HepG2 (cell line): ENCODE data around the gene ABCA2. TPM values are rescaled to one million over a fixed set of nuclear protein-coding genes. Genes with fewer than 3 reads are reported as not detected.

Source experiments
- ATF7 ChIP-seq, 2 experiments: fragments of 450-650 bp in 1 of 2; sonication (generic) in 1 of 2; formaldehyde crosslinking in 1 of 2; IDR thresholded peaks; 2 replicates each; pipeline versions ENCODE4 v1.4.0 to v1.6.1; 2016 to 2020; ENCODE audit warnings: antibody characterized with exemption in 1 of 2, mild to moderate bottlenecking in 1 of 2, missing genetic modification reagents in 1 of 2
- FOXP4 ChIP-seq: sonication (generic); formaldehyde crosslinking; IDR thresholded peaks from 2 replicates; pipeline ENCODE4 v1.4.0; 2020; ENCODE audit warnings: missing genetic modification reagents
- HES4 ChIP-seq: sonication (generic); formaldehyde crosslinking; IDR thresholded peaks from 2 replicates; pipeline ENCODE4 v1.9.0; 2021; ENCODE audit warnings: mild to moderate bottlenecking, missing genetic modification reagents, borderline replicate concordance
- MEF2D ChIP-seq: sonication (generic); formaldehyde crosslinking; IDR thresholded peaks from 2 replicates; pipeline ENCODE4 v1.5.1; 2020; ENCODE audit warnings: mild to moderate bottlenecking, missing genetic modification reagents
- MXD4 ChIP-seq: IDR thresholded peaks from 2 replicates; pipeline ENCODE4 v1.6.1; 2016; ENCODE audit warnings: mild to moderate bottlenecking, missing biosample characterization, missing genetic modification reagents
- NFRKB ChIP-seq: fragments of 450-650 bp; IDR thresholded peaks from 2 replicates; pipeline ENCODE4 v1.6.1; 2017
- PPARG ChIP-seq: conservative IDR thresholded peaks from 2 replicates; pipeline ENCODE4 v1.6.1; 2016; ENCODE audit warnings: missing biosample characterization, missing genetic modification reagents
- PRDM4 ChIP-seq: sonication (generic); formaldehyde crosslinking; IDR thresholded peaks from 2 replicates; pipeline ENCODE4 v1.9.0; 2021; ENCODE audit warnings: missing genetic modification reagents, borderline replicate concordance
- STAT6 ChIP-seq: sonication (generic); formaldehyde crosslinking; IDR thresholded peaks from 2 replicates; pipeline ENCODE4 v1.4.0; 2020; ENCODE audit warnings: missing genetic modification reagents, mild to moderate bottlenecking, borderline replicate concordance
- SUZ12 ChIP-seq: fragments of 150-350 bp; IDR thresholded peaks from 2 replicates; pipeline ENCODE4 v1.6.1; 2014; ENCODE audit warnings: low read depth, low read length
- TBX3 ChIP-seq: fragments of 450-650 bp; IDR thresholded peaks from 2 replicates; pipeline ENCODE4 v1.6.1; 2017; ENCODE audit warnings: antibody characterized with exemption, mild to moderate bottlenecking, inconsistent platforms, borderline replicate concordance
- TFAP4 ChIP-seq: sonication (generic); IDR thresholded peaks from 2 replicates; pipeline ENCODE4 v1.6.1; 2016; ENCODE audit warnings: low read depth, borderline replicate concordance
- ZIK1 ChIP-seq: sonication (generic); formaldehyde crosslinking; IDR thresholded peaks from 2 replicates; pipeline ENCODE4 v1.5.0; 2020; ENCODE audit warnings: mild to moderate bottlenecking, low read depth, missing genetic modification reagents, borderline replicate concordance
- ZMYM4 ChIP-seq: sonication (generic); formaldehyde crosslinking; IDR thresholded peaks from 2 replicates; pipeline ENCODE4 v1.8.1; 2023; ENCODE audit warnings: mild to moderate bottlenecking, missing genetic modification reagents
- ZNF260 ChIP-seq: sonication (generic); formaldehyde crosslinking; IDR thresholded peaks from 2 replicates; pipeline ENCODE4 v1.4.0; 2020; ENCODE audit warnings: missing genetic modification reagents, low read depth, mild to moderate bottlenecking, borderline replicate concordance
- ZNF33B ChIP-seq: sonication (generic); formaldehyde crosslinking; IDR thresholded peaks from 2 replicates; pipeline ENCODE4 v1.5.1; 2020; ENCODE audit warnings: mild to moderate bottlenecking, missing genetic modification reagents
- ZNF562 ChIP-seq: sonication (generic); formaldehyde crosslinking; IDR thresholded peaks from 2 replicates; pipeline ENCODE4 v1.8.0; 2022; ENCODE audit warnings: missing genetic modification reagents, borderline replicate concordance
- ZNF776 ChIP-seq: sonication (generic); formaldehyde crosslinking; IDR thresholded peaks from 2 replicates; pipeline ENCODE4 v1.4.0; 2020; ENCODE audit warnings: mild to moderate bottlenecking, missing genetic modification reagents
- ZNF83 ChIP-seq: sonication (generic); formaldehyde crosslinking; IDR thresholded peaks from 2 replicates; pipeline ENCODE4 v1.4.0; 2020; ENCODE audit warnings: missing genetic modification reagents, mild to moderate bottlenecking, borderline replicate concordance
- polyA plus RNA-seq, 8 experiments: library from polyadenylated mRNA; depleted of rRNA in 3 of 8; stranded (reverse) in 7 of 8; unstranded in 1 of 8; fragments of >200 nt; fragmentation: Illumina TruSeq in 4 of 8; extraction: Trizol in 4 of 8; gene quantifications; 2 replicates each; pipeline versions ENCODE4 v1.2.1 to v1.2.3, GENCODE V29; 2011 to 2016; ENCODE audit warnings: low read depth in 4 of 8, missing spikeins in 1 of 8, mixed read lengths in 1 of 8; ENCODE audit not compliant: insufficient read depth in 1 of 8
- total RNA-seq, 5 experiments: library from RNA; depleted of rRNA; stranded (reverse); fragments of >200 nt; fragmentation: Illumina TruSeq; extraction: Trizol; gene quantifications; 2 replicates each; pipeline ENCODE4 v1.2.3, GENCODE V29; 2016; ENCODE audit warnings: low read depth in 1 of 5

The ABCA2 gene
- total and polyA plus RNA-seq, 2 of the 13 experiments (the other 11 are each of a cell fraction or from before 2014, with no cell fraction given) = 2.9 to 19.2 TPM

GRCh38 chr9:137056739-137057415 lies 28.8 kb upstream of the ABCA2 start (continued):
- TF ChIP-seq HES4 (CRISPR knock-in tag) (no peak), ZIK1 (CRISPR knock-in tag) (no peak), NFRKB (no peak), FOXP4 (peak; percentile 64; the same call in 1 of the 2 replicates), ZMYM4 (CRISPR knock-in tag) (no peak), MEF2D (CRISPR knock-in tag) (no peak), TBX3 (no peak), PPARG (CRISPR knock-in tag) (no peak), ZNF33B (no peak), STAT6 (CRISPR knock-in tag) (no peak), MXD4 (CRISPR knock-in tag) (no peak), ZNF260 (CRISPR knock-in tag) (no peak), PRDM4 (CRISPR knock-in tag) (no peak), SUZ12 (no peak), ZNF83 (CRISPR knock-in tag) (no peak), ZNF562 (CRISPR knock-in tag) (no peak), ATF7 (IDR thresholded peaks at IDR 0.05) (no peak), ATF7 (CRISPR knock-in tag; IDR thresholded peaks at IDR 0.05) (no peak), ZNF776 (CRISPR knock-in tag) (0 out of 2 replicates have a peak, but pooled peaks have one; percentile 23), TFAP4 (peak; percentile 36; the same call in 1 of the 2 replicates)
